Measurements from ENCODE around the gene SPG21.

Gene SPG21

GRCh38 chr15:64931381-64931780 lies 58.3 kb downstream of the SPG21 start:
- no peak for DNase-seq

GRCh38 chr15:64930778-64931371 lies 58.8 kb downstream of the SPG21 start:
- DNase-seq: no peak

DNA sequence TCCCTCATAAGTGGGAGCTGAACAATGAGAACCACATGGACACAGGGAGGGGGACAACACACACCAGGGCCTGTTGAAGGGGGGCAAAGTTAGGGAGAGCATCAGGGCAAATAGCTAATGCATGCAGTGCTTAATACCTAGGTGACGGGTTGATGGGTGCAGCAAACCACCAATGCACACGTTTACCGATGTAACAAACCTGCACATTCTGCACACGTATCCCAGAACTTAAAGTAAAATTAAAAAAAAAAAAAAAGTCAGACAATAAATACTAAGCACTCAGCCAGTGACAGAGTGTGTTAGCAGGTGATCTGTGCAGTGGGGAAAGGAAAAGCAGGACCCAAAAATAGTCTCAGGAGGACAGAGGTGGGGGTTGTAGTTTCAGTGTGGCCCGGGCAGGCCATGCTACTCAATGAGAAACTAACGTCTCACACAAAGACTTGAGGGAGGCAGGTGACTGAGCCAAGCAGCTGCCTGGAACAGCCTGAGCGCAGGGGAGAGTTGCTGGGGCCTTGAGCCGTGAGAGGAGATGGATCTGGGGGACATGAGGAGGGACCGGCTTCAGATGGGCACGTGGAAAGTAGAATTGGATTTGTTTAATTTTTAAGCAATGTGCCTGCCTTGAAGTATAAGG lies 59.6 kb downstream of the SPG21 start:
- DNase-seq: no peak

GRCh38 chr15:64928626-64929220 lies 61.0 kb downstream of the SPG21 start:
- DNase-seq: no peak

DNA sequence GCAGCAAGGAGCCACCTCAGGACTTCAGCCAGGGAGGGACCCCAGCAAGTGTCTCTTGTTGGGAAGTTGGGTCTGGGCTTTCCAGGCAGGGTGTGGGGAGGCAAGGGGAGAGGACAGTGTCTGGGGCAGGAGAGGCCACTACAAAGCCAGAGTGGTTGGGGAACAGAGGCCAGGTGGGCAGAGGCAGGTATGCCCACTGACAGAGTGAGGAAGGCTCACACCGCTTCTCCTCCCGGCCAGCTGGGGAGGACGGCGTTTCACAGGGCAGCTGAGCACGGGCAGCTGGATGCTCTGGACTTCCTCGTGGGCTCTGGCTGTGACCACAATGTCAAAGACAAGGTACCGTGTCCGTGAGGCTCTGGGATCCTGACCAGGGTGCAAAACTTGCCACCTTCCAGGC lies 63.1 kb downstream of the SPG21 start:
- no peak for DNase-seq

DNA sequence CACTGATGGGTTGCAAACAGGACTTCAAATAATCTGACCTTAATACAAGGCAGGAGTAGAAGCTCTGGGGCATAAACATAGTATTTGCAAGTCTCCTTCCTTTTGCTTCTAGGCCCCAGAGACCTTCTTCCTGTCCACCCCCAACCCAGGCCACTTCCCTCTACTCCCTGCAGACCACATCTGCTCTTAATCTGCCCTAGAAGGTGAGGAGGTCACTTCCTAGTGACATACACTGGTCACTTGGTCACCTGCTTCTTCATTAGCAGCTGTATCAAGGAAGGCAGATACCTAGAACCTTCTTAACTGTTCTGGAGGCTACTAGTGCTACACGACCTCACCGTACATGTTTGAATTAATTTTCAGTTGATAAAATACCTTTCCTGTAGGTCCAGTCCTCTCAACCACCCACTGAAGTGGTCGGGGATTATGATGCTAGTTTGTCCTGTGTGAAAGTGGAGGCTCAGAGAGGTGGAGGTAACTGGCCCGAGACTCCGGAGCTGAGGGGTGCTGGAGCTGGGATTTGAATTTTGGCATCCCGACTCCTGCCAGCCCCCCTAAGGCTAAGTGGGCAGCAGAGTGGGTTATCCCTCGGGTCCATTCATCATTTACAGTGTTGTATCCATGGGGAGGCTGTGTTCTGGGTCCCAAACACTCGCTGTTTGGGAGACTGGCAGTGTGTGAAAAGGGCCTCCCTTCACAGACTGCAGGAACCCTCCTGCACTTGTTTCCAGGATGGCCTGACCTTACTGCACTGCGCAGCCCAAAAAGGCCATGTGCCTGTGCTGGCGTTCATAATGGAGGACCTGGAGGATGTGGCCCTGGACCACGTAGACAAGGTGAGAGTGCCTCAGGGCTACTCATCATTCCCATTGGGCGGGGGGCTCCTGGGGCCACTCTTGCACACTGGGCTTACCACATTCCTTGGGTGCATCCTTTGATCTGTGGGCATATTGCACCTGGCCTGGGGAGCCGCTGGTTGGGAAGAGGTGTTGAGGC lies 64.1 kb downstream of the SPG21 start:
- DNase-seq: no peak

GRCh38 chr15:64923546-64923945 lies 66.2 kb downstream of the SPG21 start:
- no peak for DNase-seq

- DNase-seq: no peak
Observed at GRCh38 chr15:64921711-64922110, 68.0 kb downstream of the SPG21 start.

GRCh38 chr15:64919721-64920120 lies 70.0 kb downstream of the SPG21 start:
- no peak for DNase-seq

DNA sequence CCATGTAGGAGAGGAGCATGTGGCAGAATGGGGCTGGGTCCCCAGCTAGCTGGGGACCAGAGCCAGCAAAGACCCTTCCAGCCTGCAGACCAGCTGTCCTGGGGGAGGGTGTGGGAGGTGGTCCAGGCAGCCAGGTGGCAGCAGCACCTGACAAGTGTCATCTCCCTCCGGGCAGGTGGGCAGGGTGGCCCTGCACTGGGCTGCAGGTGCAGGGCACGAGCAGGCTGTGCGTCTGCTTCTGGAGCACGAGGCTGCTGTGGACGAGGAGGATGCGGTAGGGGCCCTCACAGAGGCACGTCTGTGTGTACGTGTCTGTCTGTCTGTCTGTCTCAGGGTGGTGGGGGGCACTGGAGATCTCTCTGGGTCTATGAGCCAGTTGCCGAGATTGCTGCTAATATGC lies 72.5 kb downstream of the SPG21 start:
- no peak for DNase-seq

DNA sequence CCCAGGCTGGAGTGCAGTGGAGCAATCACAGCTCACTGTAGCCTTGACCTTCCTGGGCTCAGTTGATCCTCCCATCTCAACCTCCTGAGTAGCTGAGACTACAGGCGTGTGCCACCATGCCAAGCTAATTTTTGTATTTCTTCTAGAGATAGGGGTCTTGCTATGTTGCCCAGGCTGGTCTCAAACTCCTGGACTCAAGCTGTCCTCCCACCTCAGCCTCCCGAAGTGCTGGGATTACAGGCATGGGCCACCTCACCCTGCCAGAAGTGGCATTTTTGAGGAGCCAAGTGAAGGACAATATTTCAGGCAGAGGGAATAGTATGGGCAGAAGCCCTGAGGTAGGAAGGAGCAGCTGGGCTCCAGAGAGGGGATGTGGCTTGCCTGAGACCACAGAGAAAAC lies 73.3 kb downstream of the SPG21 start:
- no peak for DNase-seq

GRCh38 chr15:64915518-64916227 lies 74.0 kb downstream of the SPG21 start:
- no peak for DNase-seq
